Breast epithelium (tissue), 4 donors: ENCODE results near the gene ALDH1A3. TPM values are rescaled to one million over a fixed set of nuclear protein-coding genes. Genes with fewer than 3 reads are reported as not detected.

Source experiments
- DNase-seq, 2 donors: peaks; one replicate each; pipeline ENCODE4 v3.0.0-alpha.2; 2019; ENCODE audit warnings: low spot score in 2 of 2
- H3K27ac ChIP-seq, 2 donors: fragments of 200-600 bp; sonication (generic) in 1 of 2; one replicate each; pipeline ENCODE4 v1.5.1; 2016 to 2019; ENCODE audit warnings: mild to moderate bottlenecking in 1 of 2
- H3K27me3 ChIP-seq, 2 donors: fragments of 200-600 bp; sonication (generic) in 1 of 2; one replicate each; pipeline versions ENCODE4 v1.5.1 to v1.6.0; 2017 to 2019; ENCODE audit warnings: control low read depth in 1 of 2, mild to moderate bottlenecking in 1 of 2
- H3K36me3 ChIP-seq: fragments of 200-600 bp; one replicate; pipeline ENCODE4 v1.5.1; 2019
- H3K4me1 ChIP-seq, 2 donors: fragments of 200-600 bp; sonication (generic); one replicate each; pipeline ENCODE4 v1.5.1; 2016 to 2019; ENCODE audit warnings: control low read depth in 1 of 2
- H3K4me3 ChIP-seq, 3 donors: fragments of 200-600 bp; sonication (generic); 1 replicate in 2 of 3; 2 replicates in 1 of 3; pipeline ENCODE4 v1.5.1; 2016 to 2019; ENCODE audit warnings: mild to moderate bottlenecking in 3 of 3, moderate library complexity in 2 of 3
- H3K9me3 ChIP-seq, 2 donors: fragments of 200-600 bp; sonication (generic) in 1 of 2; one replicate each; pipeline ENCODE4 v1.5.1; 2016 to 2019; ENCODE audit warnings: control low read depth in 1 of 2
- POLR2A ChIP-seq: fragments of 450-650 bp; IDR thresholded peaks from one replicate; pipeline ENCODE4 v1.6.1; 2016; ENCODE audit warnings: antibody characterized with exemption, mild to moderate bottlenecking, moderate library complexity
- POLR2AphosphoS5 ChIP-seq, 3 donors: sonication (generic); formaldehyde crosslinking; IDR thresholded peaks; one replicate each; pipeline ENCODE4 v1.6.1; 2017; ENCODE audit warnings: antibody characterized with exemption in 3 of 3
- intact Hi-C: fragments of 100-400 bp; cut with DNase I; formaldehyde crosslinking; loops from one replicate; pipeline ENCODE4 v1.15.1; 2023; ENCODE audit warnings: low total_unique reads
- total RNA-seq, 3 donors: library from RNA; depleted of rRNA; stranded (reverse); fragments of >200 nt; gene quantifications; one replicate each; pipeline ENCODE4 v1.1.0, GENCODE V29; 2016
- TF ChIP-seq, protein P1 (sequence below), 3 donors: fragments of 450-650 bp; IDR thresholded peaks; one replicate each; pipeline ENCODE4 v1.5.1; 2016 to 2017; ENCODE audit warnings: antibody characterized with exemption in 3 of 3, mild to moderate bottlenecking in 3 of 3, moderate library complexity in 3 of 3

ALDH1A3 gene
- total RNA-seq, 3 donors from 2014 or later, result 24.2 to 207 (median 44.9) TPM

DNA sequence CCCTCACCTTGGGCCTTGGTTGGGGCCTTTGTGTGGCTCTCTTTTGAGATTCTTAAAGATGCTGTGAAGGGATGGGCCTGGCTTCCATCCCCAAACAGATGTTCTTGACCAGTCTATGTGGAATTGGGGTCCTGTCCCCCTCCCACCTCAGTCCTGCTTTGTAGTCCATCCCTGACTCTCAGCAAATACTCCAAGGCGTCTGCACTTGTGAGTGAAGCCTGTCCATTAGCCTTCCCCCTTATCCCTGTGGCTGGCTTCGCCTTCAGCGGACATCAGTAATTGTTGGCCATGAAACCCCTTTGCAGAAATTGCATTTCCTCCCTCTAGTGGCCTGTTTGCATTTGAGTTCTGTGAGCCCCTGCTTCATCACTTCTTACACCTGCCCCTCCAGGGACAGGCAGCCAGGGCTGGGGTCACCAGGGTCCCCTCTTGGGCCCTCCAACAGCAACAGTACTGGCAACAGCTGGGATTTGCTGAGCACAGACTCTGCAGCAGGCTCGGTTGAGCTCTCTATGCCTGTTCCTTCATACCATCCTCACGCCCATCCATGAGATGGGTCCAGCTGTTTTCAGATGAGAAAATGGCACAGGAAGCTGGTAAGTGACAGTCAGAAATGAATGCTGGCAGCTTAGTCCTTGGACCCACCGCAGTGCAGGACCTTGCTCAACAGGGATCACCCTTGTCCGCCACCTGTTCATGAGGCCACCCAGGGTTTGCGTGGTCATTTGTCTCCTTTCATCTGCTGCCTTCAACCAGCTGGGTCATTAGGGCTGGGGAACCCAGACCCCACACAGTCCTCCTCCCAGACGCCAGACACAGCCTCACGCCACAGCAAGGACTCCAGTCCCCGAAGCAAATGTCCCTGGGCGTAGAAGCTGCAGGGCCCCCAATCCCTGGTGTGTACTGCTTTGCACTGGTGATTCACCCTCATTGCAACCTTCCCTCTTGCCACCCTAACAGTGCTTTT is 30.6 kb downstream of the ALDH1A3 start:
- H3K36me3 ChIP-seq, result no peaks in the 10 kb centered on the region
- H3K9me3 ChIP-seq, result no peaks in the 10 kb centered on the region
- H3K27ac ChIP-seq, result no peak overlapping the region
- no peak overlapping the region for H3K4me3 ChIP-seq
- H3K4me1 ChIP-seq, result no peaks in the 10 kb centered on the region
- DNase-seq, result no peak
- no peak for TF ChIP-seq POLR2AphosphoS5 (IDR thresholded peaks at IDR 0.05)
- TF ChIP-seq POLR2A, result no peak
- TF ChIP-seq, protein P1, sequence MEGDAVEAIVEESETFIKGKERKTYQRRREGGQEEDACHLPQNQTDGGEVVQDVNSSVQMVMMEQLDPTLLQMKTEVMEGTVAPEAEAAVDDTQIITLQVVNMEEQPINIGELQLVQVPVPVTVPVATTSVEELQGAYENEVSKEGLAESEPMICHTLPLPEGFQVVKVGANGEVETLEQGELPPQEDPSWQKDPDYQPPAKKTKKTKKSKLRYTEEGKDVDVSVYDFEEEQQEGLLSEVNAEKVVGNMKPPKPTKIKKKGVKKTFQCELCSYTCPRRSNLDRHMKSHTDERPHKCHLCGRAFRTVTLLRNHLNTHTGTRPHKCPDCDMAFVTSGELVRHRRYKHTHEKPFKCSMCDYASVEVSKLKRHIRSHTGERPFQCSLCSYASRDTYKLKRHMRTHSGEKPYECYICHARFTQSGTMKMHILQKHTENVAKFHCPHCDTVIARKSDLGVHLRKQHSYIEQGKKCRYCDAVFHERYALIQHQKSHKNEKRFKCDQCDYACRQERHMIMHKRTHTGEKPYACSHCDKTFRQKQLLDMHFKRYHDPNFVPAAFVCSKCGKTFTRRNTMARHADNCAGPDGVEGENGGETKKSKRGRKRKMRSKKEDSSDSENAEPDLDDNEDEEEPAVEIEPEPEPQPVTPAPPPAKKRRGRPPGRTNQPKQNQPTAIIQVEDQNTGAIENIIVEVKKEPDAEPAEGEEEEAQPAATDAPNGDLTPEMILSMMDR (IDR thresholded peaks at IDR 0.05), result no peak
- intact Hi-C loops, result no loop called here
- no peaks in the 10 kb centered on the region for H3K27me3 ChIP-seq

DNA sequence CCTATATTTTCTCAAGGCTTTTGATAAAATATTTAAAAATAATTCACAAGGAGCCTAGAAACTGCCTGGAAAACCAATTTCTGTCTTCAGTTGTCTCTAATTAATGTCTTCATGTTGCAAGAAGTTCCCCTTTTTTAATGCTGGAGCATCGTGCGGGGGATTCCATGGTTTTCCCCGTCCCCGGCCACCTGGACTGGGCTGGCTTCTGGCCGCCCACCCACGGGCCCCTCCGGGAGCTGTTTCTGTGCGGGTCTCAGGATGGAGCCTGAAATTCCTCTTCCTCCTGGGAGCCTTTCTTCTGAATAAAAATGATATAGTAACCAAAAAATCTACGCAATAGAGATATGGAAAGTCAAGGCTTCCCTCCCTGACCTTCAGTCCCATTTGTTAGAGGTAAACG is 31.5 kb downstream of the ALDH1A3 start:
- TF ChIP-seq, protein P1 (IDR thresholded peaks at IDR 0.05), result no peak
- TF ChIP-seq POLR2AphosphoS5 (IDR thresholded peaks at IDR 0.05) (no peak), POLR2A (no peak)
- no peak overlapping the region for H3K4me3 ChIP-seq
- H3K9me3 ChIP-seq, result no peaks in the 10 kb centered on the region
- no peaks in the 10 kb centered on the region for H3K36me3 ChIP-seq
- no peak for DNase-seq
- H3K4me1 ChIP-seq, result no peaks in the 10 kb centered on the region
- no peak overlapping the region for H3K27ac ChIP-seq
- intact Hi-C loops, result no loop called here
- H3K27me3 ChIP-seq, result no peaks in the 10 kb centered on the region

DNA sequence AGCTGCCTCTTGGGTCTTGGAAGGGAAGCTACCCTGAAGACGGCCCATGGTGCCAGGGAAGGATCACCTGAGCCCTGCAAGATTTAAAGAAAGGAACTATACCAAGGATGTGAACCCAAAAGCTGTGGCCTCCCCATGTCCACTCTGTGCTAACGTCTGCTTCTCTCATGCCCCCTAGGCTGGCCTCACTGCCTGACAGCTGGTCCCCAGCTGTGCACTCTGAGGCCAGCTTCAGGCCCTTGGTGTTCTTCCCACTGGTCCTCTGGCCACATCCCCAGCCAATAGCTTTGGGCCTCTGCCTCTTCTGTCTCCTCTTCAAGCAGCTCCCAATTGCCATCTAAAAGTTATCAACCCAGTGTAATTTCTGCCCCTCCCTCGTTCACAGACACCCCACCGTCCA is 34.3 kb downstream of the ALDH1A3 start:
- no peak overlapping the region for H3K27ac ChIP-seq
- DNase-seq, result no peak
- intact Hi-C loops, result no loop called here
- H3K9me3 ChIP-seq, result no peaks in the 10 kb centered on the region
- no peak overlapping the region for H3K4me3 ChIP-seq
- no peaks in the 10 kb centered on the region for H3K36me3 ChIP-seq
- peaks cover 0 to 5% of the 10 kb centered on the region in 2 donors for H3K4me1 ChIP-seq
- H3K27me3 ChIP-seq, result no peaks in the 10 kb centered on the region
- TF ChIP-seq, protein P1 (IDR thresholded peaks at IDR 0.05), result no peak
- TF ChIP-seq POLR2AphosphoS5 (IDR thresholded peaks at IDR 0.05), result no peak
- TF ChIP-seq POLR2A, result no peak

DNA sequence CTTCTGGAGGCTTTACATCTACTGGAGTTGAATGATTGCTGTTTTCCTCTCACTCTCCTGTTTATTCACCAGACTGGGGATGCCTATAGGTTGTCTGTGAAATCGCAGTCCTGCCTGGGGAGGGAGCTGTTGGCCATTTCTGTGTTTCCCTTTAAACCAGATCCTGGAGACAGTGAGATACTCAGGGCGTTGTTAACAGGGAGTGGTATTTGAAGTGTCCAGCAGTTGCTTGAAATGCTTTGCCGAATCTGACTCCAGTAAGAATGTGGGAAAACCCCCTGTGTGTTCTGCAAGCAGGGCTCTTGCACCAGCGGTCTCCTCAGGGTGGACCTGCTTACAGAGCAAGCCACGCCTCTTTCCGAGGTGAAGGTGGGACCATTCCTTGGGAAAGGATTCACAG is 35.2 kb downstream of the ALDH1A3 start:
- intact Hi-C loops, result no loop called here
- TF ChIP-seq POLR2AphosphoS5 (IDR thresholded peaks at IDR 0.05) (no peak), POLR2A (no peak)
- TF ChIP-seq, protein P1 (IDR thresholded peaks at IDR 0.05), result peak in 1 of 3 donors; percentile 22
- DNase-seq, result no peak
- Histone ChIP-seq H3K27ac (no peak overlapping the region), H3K36me3 (no peaks in the 10 kb centered on the region), H3K4me3 (no peak overlapping the region), H3K9me3 (no peaks in the 10 kb centered on the region), H3K4me1 (peaks cover 0 to 5% of the 10 kb centered on the region in 2 donors), H3K27me3 (no peaks in the 10 kb centered on the region)

DNA sequence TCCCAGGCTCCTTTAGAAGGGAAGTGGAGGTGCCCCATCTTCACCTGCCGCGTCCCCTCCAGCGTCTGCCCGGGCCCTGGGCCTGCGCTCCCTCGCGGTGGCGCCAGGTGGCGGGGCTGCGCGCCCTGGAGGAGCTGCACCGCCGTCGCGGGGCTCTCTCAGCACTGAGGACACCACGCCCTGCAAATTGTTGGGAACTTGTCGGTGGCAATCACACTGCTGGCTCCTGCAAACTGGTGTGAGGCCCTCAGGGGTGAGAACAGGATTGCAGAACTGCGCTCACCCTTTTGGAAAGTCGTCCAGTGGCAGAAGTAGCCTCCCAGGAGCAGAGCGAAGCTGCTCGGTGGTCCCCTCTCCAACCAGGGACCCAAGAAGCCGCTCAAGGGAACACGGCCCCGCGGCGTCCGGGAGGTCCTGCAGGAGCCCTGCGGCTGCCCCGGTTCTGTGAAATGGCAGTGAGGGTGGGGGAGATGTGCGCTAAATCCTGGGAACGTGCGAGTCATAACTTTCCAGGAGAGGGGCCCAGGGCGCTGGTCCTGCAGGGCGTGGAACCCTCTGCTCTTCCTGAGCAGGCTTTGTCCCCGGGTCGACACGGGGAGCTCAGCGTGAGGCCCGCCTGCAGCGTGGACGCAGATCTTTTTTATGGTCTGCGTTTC is 38.5 kb downstream of the ALDH1A3 start:
- peaks cover 0 to 5% of the 10 kb centered on the region in 2 donors for H3K4me1 ChIP-seq
- intact Hi-C loops, result loop anchor here (2.0 kb wide), 1 partner anchor 89 kb away; no protein-coding TSS in a partner anchor
- H3K36me3 ChIP-seq, result no peaks in the 10 kb centered on the region
- TF ChIP-seq, protein P1 (IDR thresholded peaks at IDR 0.05), result peak; percentile 75 to 92 (median 88)
- TF ChIP-seq POLR2A, result no peak
- TF ChIP-seq POLR2AphosphoS5 (IDR thresholded peaks at IDR 0.05), result peak in 1 of 3 donors; percentile 18
- peak overlapping the region; percentile 77 to 85 for H3K27ac ChIP-seq
- no peaks in the 10 kb centered on the region for H3K27me3 ChIP-seq
- no peaks in the 10 kb centered on the region for H3K9me3 ChIP-seq
- H3K4me3 ChIP-seq, result peak overlapping the region; percentile 75 to 96 (median 82)
- peak; percentile 67 to 76 for DNase-seq
